ENCODE data around the gene TTC7B.

Gene TTC7B

GRCh38 chr14:90571149-90571947, 244.9 kb downstream of the TTC7B start:
- DNase-seq, result no peak

- no peak for DNase-seq
Measured at GRCh38 chr14:90570461-90570860, 245.8 kb downstream of the TTC7B start.

GRCh38 chr14:90569606-90570387, 246.4 kb downstream of the TTC7B start:
- DNase-seq, result no peak

GRCh38 chr14:90569201-90569600, 247.0 kb downstream of the TTC7B start:
- DNase-seq, result no peak

- no peak for DNase-seq
Measured at GRCh38 chr14:90568405-90568804, 247.8 kb downstream of the TTC7B start.

- DNase-seq, result no peak
Measured at GRCh38 chr14:90567991-90568390, 248.2 kb downstream of the TTC7B start.

- no peak for DNase-seq
Measured at GRCh38 chr14:90567191-90567590, 249.0 kb downstream of the TTC7B start.

GRCh38 chr14:90566481-90566880, 249.7 kb downstream of the TTC7B start:
- no peak for DNase-seq

GRCh38 chr14:90564496-90564895, 251.7 kb downstream of the TTC7B start:
- no peak for DNase-seq

- DNase-seq, result no peak
Measured at GRCh38 chr14:90562652-90563051, 253.6 kb downstream of the TTC7B start.

GRCh38 chr14:90561920-90562319, 254.3 kb downstream of the TTC7B start:
- no peak for DNase-seq

- DNase-seq, result no peak
Measured at GRCh38 chr14:90560991-90561390, 255.2 kb downstream of the TTC7B start.

GRCh38 chr14:90560558-90560957, 255.7 kb downstream of the TTC7B start:
- no peak for DNase-seq

- DNase-seq, result no peak
Measured at GRCh38 chr14:90559811-90560492, 256.3 kb downstream of the TTC7B start.

GRCh38 chr14:90558983-90559590, 257.1 kb downstream of the TTC7B start:
- DNase-seq, result no peak

GRCh38 chr14:90558041-90558982, 257.9 kb downstream of the TTC7B start:
- DNase-seq, result no peak

GRCh38 chr14:90557516-90557915, 258.7 kb downstream of the TTC7B start:
- no peak for DNase-seq

- no peak for DNase-seq
Measured at GRCh38 chr14:90556666-90557450, 259.4 kb downstream of the TTC7B start.

- peak; percentile 79 for DNase-seq
Measured at GRCh38 chr14:90556012-90556477, 260.2 kb downstream of the TTC7B start.

GRCh38 chr14:90555126-90556011, 260.9 kb downstream of the TTC7B start:
- DNase-seq, result no peak
